ENCODE results near the gene BMP2K.

Gene BMP2K

GRCh38 chr4:78939667-78940008 lies 163.5 kb downstream of the BMP2K start:
- H3K27ac ChIP-seq: peak overlapping the region; percentile 69
- TF ChIP-seq CTCF (conservative IDR thresholded peaks at IDR 0.05): no peak

GRCh38 chr4:78940752-78941151 lies 164.6 kb downstream of the BMP2K start:
- no peak for TF ChIP-seq CTCF (conservative IDR thresholded peaks at IDR 0.05)
- no peak overlapping the region for H3K27ac ChIP-seq

- no peak overlapping the region for H3K27ac ChIP-seq
- TF ChIP-seq CTCF (conservative IDR thresholded peaks at IDR 0.05): no peak
Observed at GRCh38 chr4:78944381-78944780, 168.2 kb downstream of the BMP2K start.

- TF ChIP-seq CTCF (conservative IDR thresholded peaks at IDR 0.05): no peak
- H3K27ac ChIP-seq: no peak overlapping the region
Observed at GRCh38 chr4:78945651-78946179, 169.6 kb downstream of the BMP2K start.

- no peak overlapping the region for H3K27ac ChIP-seq
- TF ChIP-seq CTCF (conservative IDR thresholded peaks at IDR 0.05): no peak
Observed at GRCh38 chr4:78949735-78950134, 173.6 kb downstream of the BMP2K start.

GRCh38 chr4:78951862-78952472 lies 175.8 kb downstream of the BMP2K start:
- H3K27ac ChIP-seq: no peak overlapping the region

GRCh38 chr4:78953231-78953630 lies 177.1 kb downstream of the BMP2K start:
- TF ChIP-seq CTCF (conservative IDR thresholded peaks at IDR 0.05): no peak

More at GRCh38 chr4:78951862-78952472, 175.8 kb downstream of the BMP2K start:
- peak; percentile 93 for TF ChIP-seq CTCF (conservative IDR thresholded peaks at IDR 0.05)

More at GRCh38 chr4:78953231-78953630, 177.1 kb downstream of the BMP2K start:
- H3K27ac ChIP-seq: no peak overlapping the region

Data from VCaP (cell line).